ENCODE results near the gene CCNY.

Gene CCNY

GRCh38 chr10:35564341-35564968, 228.1 kb downstream of the CCNY start:
- DNase-seq: peak in 7 of 14 donors; percentile 13 to 62 (median 30)

- DNase-seq: peak in 8 of 14 donors; percentile 16 to 51 (median 26)
Observed at GRCh38 chr10:35565602-35566081, 229.3 kb downstream of the CCNY start.

- no peak for DNase-seq
Observed at GRCh38 chr10:35567951-35568350, 231.6 kb downstream of the CCNY start.

GRCh38 chr10:35568483-35569015, 232.2 kb downstream of the CCNY start:
- DNase-seq: no peak

GRCh38 chr10:35569111-35569707, 232.9 kb downstream of the CCNY start:
- DNase-seq: no peak

GRCh38 chr10:35569836-35570235, 233.5 kb downstream of the CCNY start:
- DNase-seq: no peak

GRCh38 chr10:35570397-35570796, 234.1 kb downstream of the CCNY start:
- DNase-seq: no peak

GRCh38 chr10:35572583-35572982, 236.3 kb downstream of the CCNY start:
- no peak for DNase-seq

- DNase-seq: no peak
Observed at GRCh38 chr10:35573796-35574195, 237.5 kb downstream of the CCNY start.

GRCh38 chr10:35574924-35575352, 238.6 kb downstream of the CCNY start:
- no peak for DNase-seq

GRCh38 chr10:35575640-35576039, 239.3 kb downstream of the CCNY start:
- DNase-seq: no peak

- DNase-seq: no peak
Observed at GRCh38 chr10:35576730-35577129, 240.4 kb downstream of the CCNY start.

- DNase-seq: no peak
Observed at GRCh38 chr10:35577926-35578617, 241.8 kb downstream of the CCNY start.

GRCh38 chr10:35578618-35578956, 242.3 kb downstream of the CCNY start:
- no peak for DNase-seq

GRCh38 chr10:35579116-35579515, 242.8 kb downstream of the CCNY start:
- no peak for DNase-seq

GRCh38 chr10:35579726-35580422, 243.6 kb downstream of the CCNY start:
- DNase-seq: no peak

- DNase-seq: no peak
Observed at GRCh38 chr10:35580423-35580770, 244.1 kb downstream of the CCNY start.

- DNase-seq: no peak
Observed at GRCh38 chr10:35581655-35582054, 245.3 kb downstream of the CCNY start.

- no peak for DNase-seq
Observed at GRCh38 chr10:35584946-35585345, 248.6 kb downstream of the CCNY start.

GRCh38 chr10:35585356-35585755, 249.0 kb downstream of the CCNY start:
- DNase-seq: no peak

- no peak for DNase-seq
Observed at GRCh38 chr10:35585903-35586535, 249.7 kb downstream of the CCNY start.

- no peak for DNase-seq
Observed at GRCh38 chr10:35588836-35589235, 252.5 kb downstream of the CCNY start.

- DNase-seq: no peak
Observed at GRCh38 chr10:35592441-35592840, 256.1 kb downstream of the CCNY start.
